Ishikawa (cell line): ENCODE results near the gene UST.

Source experiments
- CREB1 ChIP-seq: IDR thresholded peaks from 2 replicates; pipeline ENCODE4 v1.6.1; 2012; ENCODE audit warnings: low read depth
- EGR1 ChIP-seq: IDR thresholded peaks from 2 replicates; pipeline ENCODE4 v1.6.1; 2012
- EP300 ChIP-seq: IDR thresholded peaks from 2 replicates; pipeline ENCODE4 v1.6.1; 2012; ENCODE audit warnings: borderline replicate concordance
- FOXM1 ChIP-seq: IDR thresholded peaks from 2 replicates; pipeline ENCODE4 v1.6.1; 2012; ENCODE audit warnings: low read depth, borderline replicate concordance
- MAX ChIP-seq: IDR thresholded peaks from 2 replicates; pipeline ENCODE4 v1.6.1; 2012
- RAD21 ChIP-seq: IDR thresholded peaks from 2 replicates; pipeline ENCODE4 v1.6.1; 2012; ENCODE audit warnings: low read depth
- REST ChIP-seq: IDR thresholded peaks from 2 replicates; pipeline ENCODE4 v1.6.1; 2012; ENCODE audit warnings: low read depth, mild to moderate bottlenecking
- TAF1 ChIP-seq: IDR thresholded peaks from 2 replicates; pipeline ENCODE4 v1.6.1; 2012; ENCODE audit warnings: low read depth, mild to moderate bottlenecking
- TCF12 ChIP-seq: IDR thresholded peaks from 2 replicates; pipeline ENCODE4 v1.6.1; 2012; ENCODE audit warnings: low read depth
- TEAD4 ChIP-seq: IDR thresholded peaks from 2 replicates; pipeline ENCODE4 v1.6.1; 2012
- USF1 ChIP-seq: IDR thresholded peaks from 2 replicates; pipeline ENCODE4 v1.6.1; 2012
- YY1 ChIP-seq: IDR thresholded peaks from 2 replicates; pipeline ENCODE4 v1.6.1; 2012; ENCODE audit warnings: low read depth
- ZBTB7A ChIP-seq: IDR thresholded peaks from 2 replicates; pipeline ENCODE4 v1.6.1; 2012; ENCODE audit warnings: low read depth

GRCh38 chr6:149075616-149076354, 329.0 kb downstream of the UST start:
- TF ChIP-seq REST, result no peak
- no peak for TF ChIP-seq CREB1
- TF ChIP-seq ZBTB7A, result no peak
- no peak for TF ChIP-seq YY1
- TF ChIP-seq USF1, result no peak
- TF ChIP-seq EGR1, result no peak
- TF ChIP-seq MAX, result no peak
- no peak for TF ChIP-seq TAF1
- TF ChIP-seq EP300, result no peak
- no peak for TF ChIP-seq TEAD4
- TF ChIP-seq RAD21, result no peak
- TF ChIP-seq FOXM1, result no peak
- TF ChIP-seq TCF12, result no peak
